Activated T-cell treated with anti-CD3 and anti-CD28 coated beads for 1 hour (primary cell): ENCODE measurements around the gene KIF13A.
"Not testable (repeated sequence)": the region's sequence is repeated elsewhere in the genome, so short reads cannot be mapped to it uniquely, and the experiment has no call there.

Source experiments
- DNase-seq: peaks from one replicate; pipeline ENCODE4 v3.0.0-alpha.2; 2020; ENCODE audit warnings: low read depth

The KIF13A gene

DNA sequence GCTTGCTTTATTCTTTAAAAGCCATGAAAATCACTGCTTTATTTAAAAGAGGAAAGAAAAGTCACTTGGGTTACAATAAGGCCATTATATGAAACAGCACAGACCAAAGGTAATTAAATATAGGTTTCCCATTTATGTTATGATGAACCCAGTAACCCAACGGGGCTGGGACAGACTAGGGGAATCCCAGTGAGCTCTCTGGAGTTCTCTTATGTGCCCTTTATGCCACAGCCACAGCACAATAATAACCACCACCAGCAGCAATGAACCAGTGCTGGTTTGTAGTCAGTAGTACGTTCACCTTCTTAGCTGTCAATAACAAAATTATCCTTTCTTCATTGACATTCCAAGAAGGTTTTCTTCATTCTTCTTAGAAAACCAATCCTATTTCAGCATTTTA, 87.4 kb downstream of the KIF13A start:
- DNase-seq = no peak

DNA sequence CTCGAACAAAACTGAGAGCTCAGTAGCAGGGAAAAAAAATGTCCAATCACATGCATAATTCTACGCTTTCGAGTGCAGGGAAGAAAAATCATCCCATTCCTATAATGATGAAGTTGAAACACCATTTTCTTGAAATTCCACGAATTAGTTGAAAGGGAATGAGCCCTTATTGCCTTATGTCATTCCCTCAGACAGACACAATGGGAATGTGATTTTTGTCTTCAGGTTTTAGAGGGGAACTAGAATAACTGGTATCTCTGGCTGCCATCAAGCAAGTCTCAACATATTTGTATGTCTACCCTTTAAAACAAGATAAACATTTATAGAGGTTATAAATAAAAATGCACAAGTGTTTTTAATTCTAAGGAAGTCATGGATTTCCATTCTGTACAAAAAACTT, 87.9 kb downstream of the KIF13A start:
- no peak for DNase-seq

DNA sequence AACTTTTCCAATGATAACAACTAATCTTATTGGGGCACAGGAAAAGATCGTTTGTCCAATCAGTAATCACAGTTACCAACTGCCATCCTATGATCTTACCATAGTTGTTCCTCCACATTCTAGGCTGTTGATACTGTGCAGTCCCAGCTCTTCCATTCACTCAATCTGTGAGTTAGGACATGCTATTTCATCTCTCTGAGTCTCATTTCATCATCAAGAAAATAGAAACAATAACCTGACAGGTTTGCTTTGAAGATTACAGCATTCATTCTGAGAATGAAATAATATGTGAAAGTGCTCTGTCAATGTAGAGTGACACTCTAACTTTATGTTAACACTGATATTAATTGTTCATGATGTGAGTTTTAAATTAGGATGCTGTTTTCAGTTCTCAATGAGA, 89.8 kb downstream of the KIF13A start:
- no peak for DNase-seq

DNA sequence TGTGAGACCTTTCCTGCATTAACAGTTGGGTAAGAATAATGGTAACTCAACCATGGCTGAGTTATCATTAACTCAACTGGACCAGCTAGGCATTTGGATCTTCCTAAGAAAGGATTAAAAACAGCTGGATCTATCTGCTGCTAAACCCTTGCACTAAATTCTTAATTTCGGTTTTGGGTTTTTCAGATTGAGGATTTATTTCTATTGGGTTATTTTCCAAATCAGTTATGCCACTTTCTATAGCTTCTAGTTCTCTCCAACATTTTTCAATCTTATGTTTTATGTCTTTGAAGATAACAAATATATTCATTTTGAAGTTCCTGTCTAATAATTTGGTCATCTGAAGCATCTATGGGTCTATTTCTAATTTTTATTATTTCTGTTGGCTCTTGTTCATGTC, 92.5 kb downstream of the KIF13A start:
- DNase-seq = no peak

GRCh38 chr6:17894191-17894590, 93.2 kb downstream of the KIF13A start:
- no peak for DNase-seq

GRCh38 chr6:17892097-17892686, 95.2 kb downstream of the KIF13A start:
- no peak for DNase-seq

- no peak for DNase-seq
Observed at GRCh38 chr6:17890309-17890708, 97.1 kb downstream of the KIF13A start.

- DNase-seq = not testable (repeated sequence)
Observed at GRCh38 chr6:17889777-17890176, 97.7 kb downstream of the KIF13A start.

DNA sequence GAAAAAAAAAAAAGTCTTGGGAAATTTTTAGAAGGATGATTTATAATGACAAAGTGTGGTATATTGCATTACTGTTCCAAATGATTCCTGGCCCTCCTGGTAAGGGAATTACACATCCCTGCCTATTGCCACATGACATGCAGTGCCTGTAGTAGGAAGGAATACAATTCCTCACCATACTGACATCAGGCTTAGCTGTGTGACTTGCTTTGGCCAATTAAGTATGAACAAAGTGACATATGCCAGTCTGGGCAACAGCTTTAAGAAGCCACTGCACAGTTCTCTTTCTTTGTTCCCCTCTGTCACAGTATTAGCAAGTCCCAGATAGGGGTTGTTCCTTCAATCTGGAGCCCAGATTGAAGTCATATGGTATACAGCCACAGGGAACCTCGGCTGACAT, 100.5 kb downstream of the KIF13A start:
- no peak for DNase-seq

GRCh38 chr6:17885889-17886576, 101.4 kb downstream of the KIF13A start:
- no peak for DNase-seq

- no peak for DNase-seq
Observed at GRCh38 chr6:17884498-17885478, 102.6 kb downstream of the KIF13A start.

GRCh38 chr6:17883665-17884497, 103.6 kb downstream of the KIF13A start:
- no peak for DNase-seq

DNA sequence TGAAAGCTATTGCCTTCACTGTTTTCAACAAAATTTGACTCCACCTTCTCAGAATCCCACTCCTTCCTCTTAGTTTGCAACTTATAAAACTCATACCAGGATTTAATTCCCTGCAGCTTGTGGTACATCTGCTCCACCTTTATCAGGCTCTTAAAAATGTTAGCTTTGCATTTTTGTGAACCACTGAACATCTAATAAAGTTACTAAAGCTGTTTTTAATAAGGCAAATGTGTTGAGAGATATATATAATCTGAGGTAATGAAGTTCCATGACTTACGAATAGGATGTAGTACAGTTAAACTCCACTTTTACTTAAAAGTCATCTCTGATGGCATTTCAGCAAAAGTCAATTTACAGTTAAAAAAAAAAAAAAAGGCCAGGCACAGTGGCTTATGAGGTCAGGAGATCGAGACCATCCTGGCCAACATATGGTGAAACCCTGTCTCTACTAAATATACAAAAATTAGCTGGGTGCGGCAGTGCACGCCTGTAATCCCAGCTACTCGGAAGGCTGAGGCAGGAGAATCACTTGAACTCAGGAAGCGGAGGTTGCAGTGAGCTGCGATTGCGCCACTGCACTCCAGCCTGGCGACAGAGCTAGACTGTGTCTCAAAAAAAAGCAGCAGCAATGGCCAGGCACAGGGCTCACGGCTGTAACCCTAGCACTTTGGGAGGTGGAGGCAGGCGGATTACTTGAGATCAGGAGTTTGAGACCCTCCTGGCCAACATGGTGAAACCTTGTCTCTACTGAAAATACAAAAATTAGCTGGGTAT, 106.2 kb downstream of the KIF13A start:
- no peak for DNase-seq

DNA sequence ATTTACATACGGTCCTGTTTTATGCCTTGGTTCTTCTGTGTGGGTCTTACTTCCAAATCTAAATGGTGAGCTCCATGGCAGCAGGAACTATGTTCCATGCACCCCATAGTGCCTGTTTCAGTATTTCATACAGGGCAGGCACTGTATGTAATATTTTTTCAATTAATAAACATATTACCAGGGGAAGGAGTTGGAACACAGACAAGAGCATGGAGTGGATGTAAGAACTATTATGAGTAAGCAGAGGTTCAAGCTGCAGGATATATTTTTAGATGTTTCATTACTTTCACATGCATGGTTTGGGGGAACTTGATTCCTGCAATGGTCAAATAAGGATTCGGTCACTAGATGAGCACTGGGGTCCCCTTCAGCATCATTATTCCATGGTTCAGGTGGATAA, 108.3 kb downstream of the KIF13A start:
- no peak for DNase-seq

- DNase-seq = no peak
Observed at GRCh38 chr6:17878734-17879133, 108.7 kb downstream of the KIF13A start.

- DNase-seq = no peak
Observed at GRCh38 chr6:17877895-17878440, 109.5 kb downstream of the KIF13A start.

- DNase-seq = no peak
Observed at GRCh38 chr6:17877196-17877894, 110.1 kb downstream of the KIF13A start.

DNA sequence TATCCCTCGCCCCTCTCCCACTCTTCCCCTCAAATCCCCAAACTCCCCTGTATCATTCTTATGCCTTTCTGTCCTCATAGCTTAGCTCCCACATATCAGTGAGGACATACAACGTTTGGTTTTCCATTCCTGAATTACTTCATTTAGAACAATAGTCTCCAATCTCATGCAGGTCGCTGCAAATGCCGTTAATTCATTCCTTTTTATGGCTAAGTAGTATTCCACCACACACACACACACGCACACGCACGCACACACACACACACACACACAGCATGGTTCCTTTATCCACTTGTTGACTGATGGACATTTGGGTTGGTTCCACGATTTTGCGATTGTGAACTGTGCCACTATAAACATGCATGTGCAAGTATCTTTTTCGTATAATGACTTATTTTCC, 112.7 kb downstream of the KIF13A start:
- no peak for DNase-seq

DNA sequence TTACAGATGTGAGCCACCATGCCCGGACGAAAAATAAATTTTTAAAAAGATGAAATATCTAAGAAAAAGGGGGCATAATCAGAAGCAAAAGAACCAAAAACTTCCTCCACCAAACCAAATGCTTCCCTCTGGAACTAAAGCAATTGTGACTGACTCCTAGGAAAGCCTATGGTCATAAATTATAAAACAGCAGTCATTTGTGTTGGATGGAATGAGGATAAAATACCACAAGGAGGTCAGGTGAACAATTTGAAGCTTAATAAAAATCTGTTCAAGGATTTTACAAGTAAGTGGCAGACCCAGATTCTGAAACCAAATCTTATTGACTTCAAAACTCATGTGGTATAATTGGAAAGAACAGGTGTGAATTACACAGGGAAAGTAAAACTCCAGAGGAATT, 114.5 kb downstream of the KIF13A start:
- no peak for DNase-seq

DNA sequence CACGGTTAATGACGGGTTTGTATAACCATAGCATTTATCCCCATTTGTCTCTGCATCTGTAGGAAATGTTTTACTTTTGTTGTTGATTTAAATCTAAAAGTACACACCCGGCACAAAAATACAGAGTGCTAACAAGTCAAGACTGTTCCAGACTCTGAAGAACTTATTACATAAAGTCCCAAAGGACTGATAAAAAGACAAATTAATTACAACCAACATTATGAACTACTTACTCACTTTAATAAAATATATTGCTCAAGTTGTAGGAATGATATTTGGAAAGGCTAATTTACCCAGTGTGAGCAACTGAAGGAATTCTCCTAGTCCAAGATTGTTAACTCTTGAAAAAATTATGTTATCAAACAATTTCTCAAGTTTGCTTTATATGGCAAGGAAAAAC, 115.6 kb downstream of the KIF13A start:
- DNase-seq = no peak
